HepG2 (cell line): Measurements from ENCODE around the gene SUOX. TPM values are rescaled to one million over a fixed set of nuclear protein-coding genes. Genes with fewer than 3 reads are reported as not detected.
"Not testable (repeated sequence)": the region's sequence is repeated elsewhere in the genome, so short reads cannot be mapped to it uniquely, and the experiment has no call there.

Experiments
- ATAC-seq: fragments of 200-7000 bp; cut with Tn5 transposase; 3 replicates; pipeline ENCODE4 v1.9.1; 2020; ENCODE audit warnings: mild to moderate bottlenecking, moderate library complexity
- BruUV-seq: library from RNA; stranded (reverse); fragments of 400-500 nt; replicated peaks from 2 replicates; lab custom pipeline; 2021; lab: Mats Ljungman, UMichigan
- CTCF ChIA-PET: fragments of 300-600 bp; formaldehyde crosslinking; extraction: SDS; loops from one replicate; lab custom pipeline; 2021; ENCODE audit warnings: low total read pairs, inconsistent platforms, low intra/inter-chr PET ratio; lab: Yijun Ruan, JAX
- POLR2A ChIA-PET: fragments of 350-600 bp; sonication (Branson Sonifier 250); formaldehyde crosslinking; loops from one replicate; lab custom pipeline; 2020; ENCODE audit warnings: antibody characterized with exemption, inconsistent platforms; lab: Yijun Ruan, JAX
- DNase-seq: peaks from one replicate; pipeline ENCODE4 v3.0.0-alpha.2; 2015; ENCODE audit warnings: low spot score
- FAIRE-seq: peaks from 3 replicates; lab custom pipeline; 2011; peaks lifted over from hg19 to GRCh38; lab: Jason Lieb, UNC
- H2AFZ ChIP-seq: one replicate; pipeline ENCODE4 v1.6.1; 2011; ENCODE audit warnings: low read length, inconsistent platforms
- H3K27ac ChIP-seq: fragments of 300-600 bp; 3 replicates; pipeline ENCODE4 v1.8.0; 2011; ENCODE audit warnings: mixed run types, mild to moderate bottlenecking, mixed read lengths, low read length, inconsistent platforms; ENCODE audit not compliant: insufficient read depth; ENCODE audit errors: extremely low read length
- H3K27me3 ChIP-seq, 2 experiments: fragments of 200-600 bp in 1 of 2; 2 replicates in 1 of 2; 3 replicates in 1 of 2; pipeline versions ENCODE4 v1.6.0 to v1.8.0; 2011; ENCODE audit warnings: low read length in 2 of 2, mild to moderate bottlenecking in 2 of 2, moderate library complexity in 2 of 2, inconsistent platforms in 1 of 2; ENCODE audit not compliant: insufficient read depth in 2 of 2, control insufficient read depth in 1 of 2
- H3K36me3 ChIP-seq, 2 experiments: fragments of 200-600 bp in 1 of 2; replicated peaks in 1 of 2; 2 replicates in 1 of 2; 3 replicates in 1 of 2; pipeline versions ENCODE4 v1.5.1 to v1.8.0; 2011; ENCODE audit warnings: low read length in 2 of 2, inconsistent platforms in 1 of 2; ENCODE audit not compliant: insufficient read depth in 2 of 2, control insufficient read depth in 1 of 2
- H3K4me1 ChIP-seq: 2 replicates; pipeline ENCODE4 v1.5.1; 2012; ENCODE audit warnings: low read length, inconsistent platforms; ENCODE audit not compliant: insufficient read depth
- H3K4me2 ChIP-seq: 2 replicates; pipeline ENCODE4 v1.6.0; 2011; ENCODE audit warnings: low read depth, low read length, inconsistent platforms
- H3K4me3 ChIP-seq, 3 experiments: fragments of 200-600 bp in 1 of 3; sonication (generic), shearing (Covaris generic) in 1 of 3; replicated peaks in 1 of 3; 2 replicates each; pipeline ENCODE4 v1.5.1; 2011 to 2016; ENCODE audit warnings: low read length in 3 of 3, inconsistent platforms in 2 of 3, low read depth in 2 of 3, mild to moderate bottlenecking in 2 of 3, control low read depth in 1 of 3, mixed read lengths in 1 of 3; ENCODE audit not compliant: insufficient read depth in 1 of 3
- H3K79me2 ChIP-seq: one replicate; pipeline ENCODE4 v1.6.1; 2011; ENCODE audit warnings: low read length, inconsistent platforms; ENCODE audit not compliant: insufficient read depth
- H3K9ac ChIP-seq: 2 replicates; pipeline ENCODE4 v1.6.0; 2011; ENCODE audit warnings: mild to moderate bottlenecking, low read depth, low read length, inconsistent platforms; ENCODE audit not compliant: insufficient read depth
- H3K9me3 ChIP-seq: 2 replicates; pipeline ENCODE4 v1.5.1; 2012; ENCODE audit warnings: mild to moderate bottlenecking, low read length
- H4K20me1 ChIP-seq: 2 replicates; pipeline ENCODE4 v1.6.0; 2011; ENCODE audit warnings: inconsistent platforms, mild to moderate bottlenecking, low read length, moderate library complexity; ENCODE audit not compliant: insufficient read depth
- FUBP1 ChIP-seq: sonication (generic); formaldehyde crosslinking; IDR thresholded peaks from 2 replicates; pipeline ENCODE4 v1.5.1; 2020; ENCODE audit warnings: missing genetic modification reagents, mild to moderate bottlenecking, borderline replicate concordance
- HMG20A ChIP-seq: IDR thresholded peaks from 2 replicates; pipeline ENCODE4 v1.6.1; 2016; ENCODE audit warnings: borderline replicate concordance
- PBX3 ChIP-seq: sonication (generic); formaldehyde crosslinking; IDR thresholded peaks from 2 replicates; pipeline ENCODE4 v1.8.1; 2023; ENCODE audit warnings: missing genetic modification reagents, inconsistent platforms, borderline replicate concordance
- RBFOX2 ChIP-seq: fragments of 200-400 bp; formaldehyde crosslinking; IDR thresholded peaks from 2 replicates; pipeline ENCODE4 v1.6.1; 2017; ENCODE audit warnings: low read depth, mild to moderate bottlenecking, low read length
- WGBS: methylation state at CpG from one replicate; pipeline ENCODE4 v1.1.6; 2017; ENCODE audit warnings: low lambda C conversion rate; 5-methylcytosine and 5-hydroxymethylcytosine counted together
- in situ Hi-C: cut with HindIII; loops from 2 replicates; pipeline ENCODE4 v1.10.0; 2017; ENCODE audit warnings: low pct_unique_long_range_greater_than_20kb; ENCODE audit not compliant: extremely low pct_ligation_motif_present
- intact Hi-C: fragments of 100-400 bp; cut with micrococcal nuclease; formaldehyde crosslinking; loops from one replicate; pipeline ENCODE4 v1.10.0; 2022; ENCODE audit not compliant: unreplicated experiment
- polyA plus RNA-seq, 8 experiments: library from polyadenylated mRNA; depleted of rRNA in 3 of 8; stranded (reverse) in 7 of 8; unstranded in 1 of 8; fragments of >200 nt; fragmentation: Illumina TruSeq in 4 of 8; extraction: Trizol in 4 of 8; gene quantifications; 2 replicates each; pipeline versions ENCODE4 v1.2.1 to v1.2.3, GENCODE V29; 2011 to 2016; ENCODE audit warnings: low read depth in 4 of 8, missing spikeins in 1 of 8, mixed read lengths in 1 of 8; ENCODE audit not compliant: insufficient read depth in 1 of 8
- total RNA-seq, 5 experiments: library from RNA; depleted of rRNA; stranded (reverse); fragments of >200 nt; fragmentation: Illumina TruSeq; extraction: Trizol; gene quantifications; 2 replicates each; pipeline ENCODE4 v1.2.3, GENCODE V29; 2016; ENCODE audit warnings: low read depth in 1 of 5

Gene SUOX
- total and polyA plus RNA-seq, 2 of the 13 experiments (the other 11 are each of a cell fraction or from before 2014, with no cell fraction given), result 23.9 to 25.9 TPM

- no peak for TF ChIP-seq FUBP1 (CRISPR knock-in tag)
- no peak for TF ChIP-seq PBX3
- TF ChIP-seq HMG20A (CRISPR knock-in tag), result no peak
- no peak for TF ChIP-seq RBFOX2
Measured at GRCh38 chr12:55985341-55985740, 11.7 kb upstream of the SUOX start (continued).

GRCh38 chr12:55985976-55986375 is 11.1 kb upstream of the SUOX start:
- H3K4me3 ChIP-seq, H3K4me2 ChIP-seq, DNase-seq, BruUV-seq, intact Hi-C loops, H3K4me1 ChIP-seq, H4K20me1 ChIP-seq, H3K9ac ChIP-seq, H3K79me2 ChIP-seq, FAIRE-seq, CTCF ChIA-PET, H3K9me3 ChIP-seq, ATAC-seq, in situ Hi-C loops, H3K27me3 ChIP-seq, H3K27ac ChIP-seq, H2AFZ ChIP-seq: not testable (repeated sequence)
- 96% methylated on average over 7 of the region's 7 CpGs for WGBS
- POLR2A ChIA-PET, result interaction anchor here (1.1 to 5.6 kb wide), 3 partner anchors 11 to 26 kb away, joined by 3 to 45 read pairs (median 7); partner anchors contain the start of genes RAB5B and SUOX
- peaks cover 8 to 30% of the 10 kb centered on the region in 2 experiments for H3K36me3 ChIP-seq
